Activated naive CD8-positive, alpha-beta T cell treated with anti-CD3 and anti-CD28 coated beads for 36 hours (primary cell): Measurements from ENCODE around the gene CHTF8. TPM values are rescaled to one million over a fixed set of nuclear protein-coding genes. Genes with fewer than 3 reads are reported as not detected.

Experiments
- DNase-seq: peaks from one replicate; pipeline ENCODE4 v3.0.0; 2021
- H3K27ac Mint-ChIP-seq: one replicate; pipeline ENCODE4 v1.8.0; 2022; ENCODE audit warnings: mild to moderate bottlenecking, moderate library complexity, mixed read lengths
- H3K27me3 Mint-ChIP-seq: one replicate; pipeline ENCODE4 v1.8.0; 2022; ENCODE audit warnings: mild to moderate bottlenecking, mixed read lengths
- H3K36me3 Mint-ChIP-seq: one replicate; pipeline ENCODE4 v1.8.0; 2021; ENCODE audit warnings: mild to moderate bottlenecking, mixed read lengths
- H3K4me1 Mint-ChIP-seq: one replicate; pipeline ENCODE4 v1.8.0; 2021; ENCODE audit warnings: mixed read lengths
- H3K4me3 Mint-ChIP-seq: one replicate; pipeline ENCODE4 v1.8.0; 2022; ENCODE audit warnings: mild to moderate bottlenecking, moderate library complexity, mixed read lengths
- H3K9me3 Mint-ChIP-seq: one replicate; pipeline ENCODE4 v1.8.0; 2022; ENCODE audit warnings: mixed read lengths
- total RNA-seq, 2 experiments: library from RNA; stranded (reverse); gene quantifications; one replicate each; pipeline ENCODE4 v1.2.3, GENCODE V29; 2021

CHTF8 gene
- 100 to 1,000 TPM; 135 to 141 TPM for total RNA-seq

GRCh38 chr16:69132424-69133252, at the start of gene CHTF8, which contains the start of gene UTP4:
CHTF8 (minus strand) TSS chr16:69132588; CDS start chr16:69121458, 11,130 bp downstream.
UTP4 (plus strand) TSS chr16:69132649; CDS start chr16:69133460, 811 bp downstream.
- no peaks in the 10 kb centered on the region for H3K9me3 Mint-ChIP-seq
- peak within 1 kb of the TSS; percentile 92 for H3K4me3 Mint-ChIP-seq
- DNase-seq = peak; percentile 92
- peaks cover 47% of the 10 kb centered on the region for H3K36me3 Mint-ChIP-seq
- H3K27me3 Mint-ChIP-seq = no peaks in the 10 kb centered on the region
- peak within 1 kb of the TSS; percentile 93 for H3K27ac Mint-ChIP-seq
- peaks cover 55% of the 10 kb centered on the region for H3K4me1 Mint-ChIP-seq

GRCh38 chr16:69180011-69180338, 47.6 kb upstream of the CHTF8 start:
- H3K27me3 Mint-ChIP-seq = no peaks in the 10 kb centered on the region
- no peak for DNase-seq
- H3K9me3 Mint-ChIP-seq = no peaks in the 10 kb centered on the region
- peaks cover 10% of the 10 kb centered on the region for H3K36me3 Mint-ChIP-seq
- H3K4me1 Mint-ChIP-seq = peaks cover 21% of the 10 kb centered on the region
- H3K4me3 Mint-ChIP-seq = no peak overlapping the region
- no peak overlapping the region for H3K27ac Mint-ChIP-seq

- Mint-ChIP-seq H3K4me1 (peaks cover 18% of the 10 kb centered on the region), H3K27ac (no peak overlapping the region), H3K9me3 (no peaks in the 10 kb centered on the region), H3K27me3 (no peaks in the 10 kb centered on the region), H3K36me3 (peaks cover 5% of the 10 kb centered on the region), H3K4me3 (no peak overlapping the region)
- DNase-seq = no peak
These were observed 47.1 kb upstream of the CHTF8 start for GRCh38 chr16:69179328-69180010.

GRCh38 chr16:69176033-69176800, 43.8 kb upstream of the CHTF8 start:
- no peak overlapping the region for H3K4me3 Mint-ChIP-seq
- H3K27me3 Mint-ChIP-seq = no peaks in the 10 kb centered on the region
- DNase-seq = no peak
- no peaks in the 10 kb centered on the region for H3K9me3 Mint-ChIP-seq
- H3K27ac Mint-ChIP-seq = no peak overlapping the region
- peaks cover 14% of the 10 kb centered on the region for H3K4me1 Mint-ChIP-seq
- H3K36me3 Mint-ChIP-seq = peaks cover 9% of the 10 kb centered on the region

- no peaks in the 10 kb centered on the region for H3K27me3 Mint-ChIP-seq
- peaks cover 43% of the 10 kb centered on the region for H3K36me3 Mint-ChIP-seq
- no peak for DNase-seq
- H3K27ac Mint-ChIP-seq = peak overlapping the region; percentile 20
- no peaks in the 10 kb centered on the region for H3K9me3 Mint-ChIP-seq
- peaks cover 26% of the 10 kb centered on the region for H3K4me1 Mint-ChIP-seq
- H3K4me3 Mint-ChIP-seq = no peak overlapping the region
These were observed 39.1 kb upstream of the CHTF8 start for GRCh38 chr16:69171325-69172084.

- H3K4me1 Mint-ChIP-seq = peaks cover 40% of the 10 kb centered on the region
- no peaks in the 10 kb centered on the region for H3K9me3 Mint-ChIP-seq
- H3K36me3 Mint-ChIP-seq = peaks cover 49% of the 10 kb centered on the region
- no peaks in the 10 kb centered on the region for H3K27me3 Mint-ChIP-seq
- no peak for DNase-seq
- H3K4me3 Mint-ChIP-seq = no peak overlapping the region
- H3K27ac Mint-ChIP-seq = no peak overlapping the region
These were observed 37.4 kb upstream of the CHTF8 start for GRCh38 chr16:69169607-69170352.

GRCh38 chr16:69169051-69169450, 36.7 kb upstream of the CHTF8 start:
- H3K36me3 Mint-ChIP-seq = peaks cover 52% of the 10 kb centered on the region
- H3K4me3 Mint-ChIP-seq = no peak overlapping the region
- H3K9me3 Mint-ChIP-seq = no peaks in the 10 kb centered on the region
- no peak overlapping the region for H3K27ac Mint-ChIP-seq
- DNase-seq = no peak
- H3K4me1 Mint-ChIP-seq = peaks cover 44% of the 10 kb centered on the region
- H3K27me3 Mint-ChIP-seq = no peaks in the 10 kb centered on the region

- peaks cover 49% of the 10 kb centered on the region for H3K4me1 Mint-ChIP-seq
- H3K36me3 Mint-ChIP-seq = peaks cover 59% of the 10 kb centered on the region
- no peak for DNase-seq
- peak overlapping the region; percentile 1 for H3K4me3 Mint-ChIP-seq
- no peaks in the 10 kb centered on the region for H3K27me3 Mint-ChIP-seq
- peak overlapping the region; percentile 87 for H3K27ac Mint-ChIP-seq
- H3K9me3 Mint-ChIP-seq = no peaks in the 10 kb centered on the region
These were observed 34.9 kb upstream of the CHTF8 start for GRCh38 chr16:69166946-69167930.

GRCh38 chr16:69166221-69166833, 33.9 kb upstream of the CHTF8 start:
- Mint-ChIP-seq H3K9me3 (no peaks in the 10 kb centered on the region), H3K36me3 (peaks cover 54% of the 10 kb centered on the region), H3K27ac (peak overlapping the region; percentile 87), H3K4me1 (peaks cover 49% of the 10 kb centered on the region), H3K27me3 (no peaks in the 10 kb centered on the region), H3K4me3 (peak overlapping the region; percentile 30)
- peak; percentile 83 for DNase-seq

- Mint-ChIP-seq H3K4me3 (no peak overlapping the region), H3K36me3 (peaks cover 54% of the 10 kb centered on the region), H3K27ac (peak overlapping the region; percentile 87), H3K27me3 (no peaks in the 10 kb centered on the region), H3K4me1 (peaks cover 46% of the 10 kb centered on the region), H3K9me3 (no peaks in the 10 kb centered on the region)
- DNase-seq = no peak
These were observed 33.2 kb upstream of the CHTF8 start for GRCh38 chr16:69165584-69165983.

- DNase-seq = no peak
- no peaks in the 10 kb centered on the region for H3K27me3 Mint-ChIP-seq
- peaks cover 27% of the 10 kb centered on the region for H3K4me1 Mint-ChIP-seq
- no peak overlapping the region for H3K4me3 Mint-ChIP-seq
- peaks cover 46% of the 10 kb centered on the region for H3K36me3 Mint-ChIP-seq
- no peak overlapping the region for H3K27ac Mint-ChIP-seq
- no peaks in the 10 kb centered on the region for H3K9me3 Mint-ChIP-seq
These were observed 27.8 kb upstream of the CHTF8 start for GRCh38 chr16:69160192-69160591.

GRCh38 chr16:69157196-69157595, 24.8 kb upstream of the CHTF8 start:
- Mint-ChIP-seq H3K27me3 (no peaks in the 10 kb centered on the region), H3K9me3 (no peaks in the 10 kb centered on the region), H3K27ac (no peak overlapping the region), H3K4me3 (no peak overlapping the region), H3K36me3 (peaks cover 38% of the 10 kb centered on the region), H3K4me1 (peaks cover 12% of the 10 kb centered on the region)
- DNase-seq = no peak
